Hepatocyte (in vitro differentiated cells): Measurements from ENCODE around the gene ETHE1. TPM values are rescaled to one million over a fixed set of nuclear protein-coding genes. Genes with fewer than 3 reads are reported as not detected.

Experiments
- DNase-seq: peaks from one replicate; pipeline ENCODE4 v3.0.0-alpha.2; 2016; ENCODE audit warnings: low spot score
- H2AFZ ChIP-seq: fragments of 200-600 bp; sonication (generic); 2 replicates; pipeline ENCODE4 v1.6.0; 2016; ENCODE audit warnings: antibody characterized with exemption, mild to moderate bottlenecking
- H3K27ac ChIP-seq: fragments of 200-600 bp; sonication (generic); 2 replicates; pipeline ENCODE4 v1.5.1; 2016; ENCODE audit warnings: mild to moderate bottlenecking
- H3K27me3 ChIP-seq: fragments of 200-600 bp; sonication (generic); 2 replicates; pipeline ENCODE4 v1.6.1; 2016
- H3K36me3 ChIP-seq: fragments of 200-600 bp; sonication (generic); replicated peaks from 2 replicates; pipeline ENCODE4 v1.5.1; 2016; ENCODE audit warnings: low read depth; ENCODE audit not compliant: insufficient read depth
- H3K4me1 ChIP-seq: fragments of 200-600 bp; sonication (generic); 2 replicates; pipeline ENCODE4 v1.5.1; 2016; ENCODE audit warnings: mild to moderate bottlenecking, moderate library complexity; ENCODE audit not compliant: insufficient read depth
- H3K4me2 ChIP-seq: fragments of 200-600 bp; sonication (generic); 2 replicates; pipeline ENCODE4 v1.6.0; 2016
- H3K4me3 ChIP-seq: fragments of 200-600 bp; sonication (generic); 2 replicates; pipeline ENCODE4 v1.5.1; 2016; ENCODE audit warnings: mild to moderate bottlenecking
- H3K79me2 ChIP-seq: fragments of 200-600 bp; sonication (generic); 2 replicates; pipeline ENCODE4 v1.6.0; 2017; ENCODE audit warnings: mild to moderate bottlenecking
- H3K9me2 ChIP-seq: fragments of 200-600 bp; sonication (generic); replicated peaks from 2 replicates; pipeline ENCODE4 v1.6.0; 2017; ENCODE audit warnings: mild to moderate bottlenecking; ENCODE audit not compliant: insufficient read depth
- H3K9me3 ChIP-seq: fragments of 200-600 bp; sonication (generic); 2 replicates; pipeline ENCODE4 v1.5.1; 2016; ENCODE audit warnings: low read depth, mild to moderate bottlenecking
- H4K20me1 ChIP-seq: fragments of 200-600 bp; sonication (generic); 2 replicates; pipeline ENCODE4 v1.6.0; 2016; ENCODE audit warnings: mild to moderate bottlenecking; ENCODE audit not compliant: insufficient read depth, poor library complexity, severe bottlenecking
- CTCF ChIP-seq: fragments of 200-600 bp; sonication (generic); IDR thresholded peaks from 2 replicates; pipeline ENCODE4 v1.5.1; 2016; ENCODE audit warnings: antibody characterized with exemption, mild to moderate bottlenecking; ENCODE audit not compliant: poor library complexity
- EZH2 ChIP-seq: fragments of 200-600 bp; sonication (generic); IDR thresholded peaks from 2 replicates; pipeline ENCODE4 v1.6.1; 2016; ENCODE audit warnings: antibody characterized with exemption, mild to moderate bottlenecking, borderline replicate concordance
- EZH2phosphoT487 ChIP-seq: fragments of 200-600 bp; sonication (generic); IDR thresholded peaks from one replicate; pipeline ENCODE4 v1.6.1; 2018; ENCODE audit warnings: antibody characterized with exemption, mild to moderate bottlenecking, low read depth, moderate library complexity; ENCODE audit not compliant: unreplicated experiment, severe bottlenecking
- WGBS: methylation state at CpG from one replicate; pipeline ENCODE4 v1.1.6; 2016; ENCODE audit warnings: low lambda C conversion rate; ENCODE audit errors: missing lambda C conversion rate; 5-methylcytosine and 5-hydroxymethylcytosine counted together
- polyA plus RNA-seq: library from polyadenylated mRNA; unstranded; fragments of >200 nt; fragmentation: Nextera tagmentation; extraction: Ambion mirVana; gene quantifications from 2 replicates; pipeline ENCODE4 v1.2.1, GENCODE V29; 2016
- total RNA-seq: library from RNA; depleted of rRNA; stranded (reverse); fragments of >200 nt; gene quantifications from 2 replicates; pipeline ENCODE4 v1.2.3, GENCODE V29; 2014

The ETHE1 gene
- total and polyA plus RNA-seq, 2 experiments from 2014 or later = 42.1 to 65.1 TPM

- Histone ChIP-seq H3K4me2 (no peak overlapping the region), H3K27ac (no peak overlapping the region)
- WGBS = 95% methylated on average over 14 of the region's 14 CpGs
These were observed 35.8 kb upstream of the ETHE1 start for GRCh38 chr19:43562698-43563241.

GRCh38 chr19:43562226-43562697, 35.3 kb upstream of the ETHE1 start:
- whole genome bisulfite sequencing = 98% methylated on average over 6 of the region's 6 CpGs
- Histone ChIP-seq H3K4me3 (no peak overlapping the region), H3K4me1 (no peaks in the 10 kb centered on the region), H3K9me3 (no peaks in the 10 kb centered on the region), H2AFZ (no peak overlapping the region), H3K27me3 (no peaks in the 10 kb centered on the region), H3K4me2 (no peak overlapping the region), H3K79me2 (peaks cover 12% of the 10 kb centered on the region), H3K9me2 (no peaks in the 10 kb centered on the region), H3K27ac (no peak overlapping the region), H4K20me1 (no peaks in the 10 kb centered on the region), H3K36me3 (no peaks in the 10 kb centered on the region)
- no peak for TF ChIP-seq EZH2
- no peak for TF ChIP-seq EZH2phosphoT487
- no peak for DNase-seq

More at GRCh38 chr19:43562698-43563241, 35.8 kb upstream of the ETHE1 start:
- H3K9me3 ChIP-seq = no peaks in the 10 kb centered on the region
- H3K27me3 ChIP-seq = no peaks in the 10 kb centered on the region
- no peaks in the 10 kb centered on the region for H4K20me1 ChIP-seq
- no peak overlapping the region for H3K4me3 ChIP-seq
- H3K79me2 ChIP-seq = peaks cover 15% of the 10 kb centered on the region
- no peaks in the 10 kb centered on the region for H3K9me2 ChIP-seq
- no peak for DNase-seq
- no peak overlapping the region for H2AFZ ChIP-seq
- H3K4me1 ChIP-seq = no peaks in the 10 kb centered on the region
- TF ChIP-seq CTCF (no peak), EZH2 (no peak), EZH2phosphoT487 (no peak)
- H3K36me3 ChIP-seq = no peaks in the 10 kb centered on the region

- no peak overlapping the region for H3K4me3 ChIP-seq
- H3K9me2 ChIP-seq = no peaks in the 10 kb centered on the region
- no peak for DNase-seq
- H3K79me2 ChIP-seq = peaks cover 6% of the 10 kb centered on the region
- no peaks in the 10 kb centered on the region for H3K9me3 ChIP-seq
- H3K27ac ChIP-seq = no peak overlapping the region
- H3K4me2 ChIP-seq = no peak overlapping the region
- WGBS = 96% methylated on average over 12 of the region's 12 CpGs
- no peaks in the 10 kb centered on the region for H3K27me3 ChIP-seq
- H4K20me1 ChIP-seq = no peaks in the 10 kb centered on the region
- H3K4me1 ChIP-seq = no peaks in the 10 kb centered on the region
- no peak for TF ChIP-seq EZH2phosphoT487
- TF ChIP-seq CTCF = no peak
- no peak for TF ChIP-seq EZH2
- no peak overlapping the region for H2AFZ ChIP-seq
- no peaks in the 10 kb centered on the region for H3K36me3 ChIP-seq
These were observed 34.4 kb upstream of the ETHE1 start for GRCh38 chr19:43561139-43561970.

GRCh38 chr19:43560687-43561086, 33.7 kb upstream of the ETHE1 start:
- Histone ChIP-seq H4K20me1 (no peaks in the 10 kb centered on the region), H3K79me2 (peaks cover 3% of the 10 kb centered on the region), H3K27ac (no peak overlapping the region), H3K4me3 (no peak overlapping the region), H3K27me3 (no peaks in the 10 kb centered on the region), H3K4me1 (no peaks in the 10 kb centered on the region), H3K9me3 (no peaks in the 10 kb centered on the region), H3K9me2 (no peaks in the 10 kb centered on the region), H3K4me2 (no peak overlapping the region), H3K36me3 (no peaks in the 10 kb centered on the region), H2AFZ (no peak overlapping the region)
- 78% methylated on average over 6 of the region's 6 CpGs for WGBS
- no peak for TF ChIP-seq EZH2phosphoT487
- no peak for DNase-seq
